K562 (cell line): Measurements from ENCODE around the gene GFM1. TPM values are rescaled to one million over a fixed set of nuclear protein-coding genes. Genes with fewer than 3 reads are reported as not detected.
A peak's percentile ranks its signal among the peaks of the same experiment; 100 is the strongest.

ENCODE experiments used
- SUPT5H ChIP-seq: fragments of 450-650 bp; IDR thresholded peaks from 2 replicates; pipeline ENCODE4 v1.6.1; 2016
- ZBTB49 ChIP-seq: sonication (generic); formaldehyde crosslinking; IDR thresholded peaks from 2 replicates; pipeline ENCODE4 v1.8.0; 2022; ENCODE audit warnings: missing genetic modification reagents, mild to moderate bottlenecking, borderline replicate concordance
- ZSCAN32 ChIP-seq: fragments of 450-650 bp; formaldehyde crosslinking; IDR thresholded peaks from 2 replicates; pipeline ENCODE4 v1.4.0; 2020; ENCODE audit warnings: mild to moderate bottlenecking, moderate library complexity
- polyA plus RNA-seq, 8 experiments: library from polyadenylated mRNA; depleted of rRNA in 4 of 8; stranded (reverse) in 5 of 8; unstranded in 3 of 8; fragments of >200 nt; fragmentation: Nextera tagmentation in 2 of 8; fragmentation: Illumina TruSeq in 1 of 8; extraction: Ambion mirVana in 2 of 8; extraction: Trizol in 1 of 8; gene quantifications; 2 replicates each; pipeline versions ENCODE4 v1.2.1 to v1.2.3, GENCODE V29; 2011 to 2014; ENCODE audit warnings: inconsistent platforms in 1 of 8, missing spikeins in 1 of 8
- total RNA-seq, 7 experiments: library from RNA; depleted of rRNA in 6 of 7; stranded (reverse); fragments of >200 nt in 6 of 7; fragmentation: Illumina TruSeq in 2 of 7; extraction: Trizol in 2 of 7; gene quantifications; 2 replicates each; pipeline versions ENCODE4 v1.2.1 to v1.2.3, GENCODE V29; 2011 to 2021; ENCODE audit warnings: low replicate concordance in 1 of 7
- TF ChIP-seq, protein P1 (sequence below): fragments of 450-650 bp; IDR thresholded peaks from 2 replicates; pipeline ENCODE4 v1.6.1; 2016; ENCODE audit warnings: mild to moderate bottlenecking

Gene GFM1
- total and polyA plus RNA-seq, 9 of the 15 experiments (the other 6 are each of a cell fraction or from before 2014, with no cell fraction given) = 38.9 to 86.7 (median 64.8) TPM

GRCh38 chr3:158642005-158642404 lies 2.3 kb upstream of the GFM1 start (continued):
- no peak for TF ChIP-seq ZBTB49 (CRISPR knock-in tag)
- TF ChIP-seq, protein P1, sequence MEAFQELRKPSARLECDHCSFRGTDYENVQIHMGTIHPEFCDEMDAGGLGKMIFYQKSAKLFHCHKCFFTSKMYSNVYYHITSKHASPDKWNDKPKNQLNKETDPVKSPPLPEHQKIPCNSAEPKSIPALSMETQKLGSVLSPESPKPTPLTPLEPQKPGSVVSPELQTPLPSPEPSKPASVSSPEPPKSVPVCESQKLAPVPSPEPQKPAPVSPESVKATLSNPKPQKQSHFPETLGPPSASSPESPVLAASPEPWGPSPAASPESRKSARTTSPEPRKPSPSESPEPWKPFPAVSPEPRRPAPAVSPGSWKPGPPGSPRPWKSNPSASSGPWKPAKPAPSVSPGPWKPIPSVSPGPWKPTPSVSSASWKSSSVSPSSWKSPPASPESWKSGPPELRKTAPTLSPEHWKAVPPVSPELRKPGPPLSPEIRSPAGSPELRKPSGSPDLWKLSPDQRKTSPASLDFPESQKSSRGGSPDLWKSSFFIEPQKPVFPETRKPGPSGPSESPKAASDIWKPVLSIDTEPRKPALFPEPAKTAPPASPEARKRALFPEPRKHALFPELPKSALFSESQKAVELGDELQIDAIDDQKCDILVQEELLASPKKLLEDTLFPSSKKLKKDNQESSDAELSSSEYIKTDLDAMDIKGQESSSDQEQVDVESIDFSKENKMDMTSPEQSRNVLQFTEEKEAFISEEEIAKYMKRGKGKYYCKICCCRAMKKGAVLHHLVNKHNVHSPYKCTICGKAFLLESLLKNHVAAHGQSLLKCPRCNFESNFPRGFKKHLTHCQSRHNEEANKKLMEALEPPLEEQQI = 0 out of 2 replicates have a peak, but pooled peaks have one; percentile 55
- TF ChIP-seq SUPT5H = no peak
- TF ChIP-seq ZSCAN32 (CRISPR knock-in tag) = no peak
